ENCODE measurements around the gene C6orf89.

DNA sequence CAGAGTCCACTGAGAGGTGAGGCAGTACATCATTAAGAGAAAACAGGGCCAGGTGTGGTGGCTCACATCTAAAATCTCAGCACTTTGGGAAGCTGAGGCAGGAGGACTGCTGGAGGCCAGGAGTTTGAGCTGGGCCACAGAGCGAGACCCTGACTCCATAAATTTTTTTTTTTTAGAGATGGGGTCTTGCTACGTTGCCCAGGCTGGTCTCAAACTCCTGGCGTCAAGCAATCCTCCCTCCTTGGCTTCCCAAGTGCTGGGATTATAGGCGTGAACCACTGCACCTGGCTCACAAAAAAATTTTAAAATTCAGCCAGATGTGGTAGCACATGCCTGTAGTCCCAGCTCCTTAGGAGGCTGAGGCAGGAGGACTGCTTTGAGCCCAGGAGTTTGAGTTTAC is 28.4 kb upstream of the C6orf89 start:
- TF ChIP-seq, protein P1, sequence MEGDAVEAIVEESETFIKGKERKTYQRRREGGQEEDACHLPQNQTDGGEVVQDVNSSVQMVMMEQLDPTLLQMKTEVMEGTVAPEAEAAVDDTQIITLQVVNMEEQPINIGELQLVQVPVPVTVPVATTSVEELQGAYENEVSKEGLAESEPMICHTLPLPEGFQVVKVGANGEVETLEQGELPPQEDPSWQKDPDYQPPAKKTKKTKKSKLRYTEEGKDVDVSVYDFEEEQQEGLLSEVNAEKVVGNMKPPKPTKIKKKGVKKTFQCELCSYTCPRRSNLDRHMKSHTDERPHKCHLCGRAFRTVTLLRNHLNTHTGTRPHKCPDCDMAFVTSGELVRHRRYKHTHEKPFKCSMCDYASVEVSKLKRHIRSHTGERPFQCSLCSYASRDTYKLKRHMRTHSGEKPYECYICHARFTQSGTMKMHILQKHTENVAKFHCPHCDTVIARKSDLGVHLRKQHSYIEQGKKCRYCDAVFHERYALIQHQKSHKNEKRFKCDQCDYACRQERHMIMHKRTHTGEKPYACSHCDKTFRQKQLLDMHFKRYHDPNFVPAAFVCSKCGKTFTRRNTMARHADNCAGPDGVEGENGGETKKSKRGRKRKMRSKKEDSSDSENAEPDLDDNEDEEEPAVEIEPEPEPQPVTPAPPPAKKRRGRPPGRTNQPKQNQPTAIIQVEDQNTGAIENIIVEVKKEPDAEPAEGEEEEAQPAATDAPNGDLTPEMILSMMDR (IDR thresholded peaks at IDR 0.05 in 8 of 11, conservative IDR thresholded peaks at IDR 0.05 in 3 of 11): no peak
- no peak for TF ChIP-seq POLR2A (IDR thresholded peaks at IDR 0.05)
- TF ChIP-seq POLR2AphosphoS5 (IDR thresholded peaks at IDR 0.05): no peak
